IMR-90 (cell line): ENCODE data around the gene CPSF4. TPM values are rescaled to one million over a fixed set of nuclear protein-coding genes. Genes with fewer than 3 reads are reported as not detected.

ENCODE experiments used
- ATAC-seq: fragments of 200-7000 bp; cut with Tn5 transposase; 2 replicates; pipeline ENCODE4 v1.9.1; 2020; ENCODE audit warnings: low read depth, mild to moderate bottlenecking, moderate library complexity
- BruUV-seq: library from RNA; stranded (reverse); fragments of 400-500 nt; replicated peaks from 2 replicates; lab custom pipeline; 2021; lab: Mats Ljungman, UMichigan
- CTCF ChIA-PET: fragments of 300-600 bp; formaldehyde crosslinking; extraction: SDS; loops from one replicate; lab custom pipeline; 2021; ENCODE audit warnings: antibody characterized with exemption; lab: Yijun Ruan, JAX
- POLR2A ChIA-PET: fragments of 300-600 bp; sonication (Branson Sonifier 250); formaldehyde crosslinking; loops from one replicate; lab custom pipeline; 2022; ENCODE audit warnings: antibody characterized with exemption; ENCODE audit not compliant: unreplicated experiment; lab: Charles Lee
- DNase-seq: peaks from one replicate; pipeline ENCODE4 v3.0.0; 2013
- H2AFZ ChIP-seq: replicated peaks from 2 replicates; pipeline ENCODE3; 2013; ENCODE audit warnings: low read length, mild to moderate bottlenecking; ENCODE audit not compliant: poor library complexity
- H2AK5ac ChIP-seq: 2 replicates; pipeline ENCODE4 v1.6.1; 2013; ENCODE audit warnings: low read depth, low read length, inconsistent platforms
- H2AK9ac ChIP-seq: replicated peaks from 2 replicates; pipeline ENCODE3; 2013; ENCODE audit warnings: mild to moderate bottlenecking, low read depth, low read length, moderate library complexity; ENCODE audit not compliant: poor library complexity
- H2BK120ac ChIP-seq: 2 replicates; pipeline ENCODE4 v1.6.1; 2013; ENCODE audit warnings: low read depth, low read length, inconsistent platforms
- H2BK15ac ChIP-seq: 3 replicates; pipeline ENCODE4 v1.6.1; 2013; ENCODE audit warnings: low read depth, low read length, inconsistent platforms
- H2BK20ac ChIP-seq: 2 replicates; pipeline ENCODE4 v1.6.1; 2013; ENCODE audit warnings: low read depth, mild to moderate bottlenecking, inconsistent platforms, low read length, moderate library complexity
- H2BK5ac ChIP-seq: 2 replicates; pipeline ENCODE4 v1.6.1; 2013; ENCODE audit warnings: mild to moderate bottlenecking, low read depth, low read length, inconsistent platforms; ENCODE audit not compliant: poor library complexity, severe bottlenecking
- H3K14ac ChIP-seq: replicated peaks from 2 replicates; pipeline ENCODE4 v1.6.1; 2013; ENCODE audit warnings: low read depth, low read length, inconsistent platforms
- H3K18ac ChIP-seq: 2 replicates; pipeline ENCODE4 v1.6.1; 2013; ENCODE audit warnings: low read depth, low read length, control low read depth
- H3K23ac ChIP-seq: 2 replicates; pipeline ENCODE4 v1.6.1; 2013; ENCODE audit warnings: low read depth, low read length, inconsistent platforms
- H3K27ac ChIP-seq: 2 replicates; pipeline ENCODE4 v1.5.1; 2013; ENCODE audit warnings: mild to moderate bottlenecking, control low read depth, low read length; ENCODE audit not compliant: insufficient read depth
- H3K27me3 ChIP-seq: 2 replicates; pipeline ENCODE4 v1.6.1; 2013; ENCODE audit warnings: low read length; ENCODE audit not compliant: control insufficient read depth, insufficient read depth
- H3K36me3 ChIP-seq: 2 replicates; pipeline ENCODE4 v1.6.1; 2013; ENCODE audit warnings: low read length, mixed read lengths; ENCODE audit not compliant: control insufficient read depth, insufficient read depth
- H3K4ac ChIP-seq: 2 replicates; pipeline ENCODE4 v1.6.1; 2013; ENCODE audit warnings: low read depth, low read length, inconsistent platforms
- H3K4me1 ChIP-seq: 2 replicates; pipeline ENCODE4 v1.6.1; 2013; ENCODE audit warnings: low read length, mixed read lengths; ENCODE audit not compliant: control insufficient read depth, insufficient read depth
- H3K4me2 ChIP-seq: 2 replicates; pipeline ENCODE4 v1.6.1; 2013; ENCODE audit warnings: low read depth, mild to moderate bottlenecking, control low read depth, low read length, moderate library complexity
- H3K4me3 ChIP-seq: 2 replicates; pipeline ENCODE4 v1.5.1; 2013; ENCODE audit warnings: low read depth, mild to moderate bottlenecking, control low read depth, low read length, moderate library complexity; ENCODE audit not compliant: insufficient read depth
- H3K56ac ChIP-seq: 2 replicates; pipeline ENCODE4 v1.6.1; 2013; ENCODE audit warnings: low read length, inconsistent platforms; ENCODE audit not compliant: insufficient read depth; ENCODE audit errors: extremely low read depth
- H3K79me1 ChIP-seq, 2 experiments: 2 replicates each; pipeline ENCODE4 v1.6.1; 2013; ENCODE audit warnings: low read length in 2 of 2, inconsistent platforms in 1 of 2, low read depth in 1 of 2
- H3K9ac ChIP-seq: 2 replicates; pipeline ENCODE4 v1.6.1; 2013; ENCODE audit warnings: low read depth, low read length, control low read depth
- H3K9me1 ChIP-seq: 2 replicates; pipeline ENCODE4 v1.6.1; 2013; ENCODE audit warnings: low read length, inconsistent platforms; ENCODE audit not compliant: insufficient read depth
- H3K9me3 ChIP-seq: 2 replicates; pipeline ENCODE4 v1.6.1; 2013; ENCODE audit warnings: low read length; ENCODE audit not compliant: control insufficient read depth, insufficient read depth
- H4K20me1 ChIP-seq: 2 replicates; pipeline ENCODE4 v1.6.1; 2013; ENCODE audit warnings: low read length, inconsistent platforms; ENCODE audit not compliant: insufficient read depth
- H4K5ac ChIP-seq: 2 replicates; pipeline ENCODE4 v1.6.1; 2013; ENCODE audit warnings: mild to moderate bottlenecking, low read depth, low read length, control low read depth
- H4K8ac ChIP-seq, 2 experiments: 2 replicates each; pipeline ENCODE4 v1.6.1; 2013; ENCODE audit warnings: low read depth in 2 of 2, low read length in 2 of 2, control low read depth in 1 of 2, inconsistent platforms in 1 of 2
- H4K91ac ChIP-seq: 2 replicates; pipeline ENCODE4 v1.6.1; 2013; ENCODE audit warnings: low read depth, low read length, inconsistent platforms; ENCODE audit not compliant: insufficient read depth
- BHLHE40 ChIP-seq: fragments of 150-350 bp; IDR thresholded peaks from 2 replicates; pipeline ENCODE4 v1.6.1; 2016; ENCODE audit warnings: mild to moderate bottlenecking, low read depth, low read length
- CEBPB ChIP-seq: IDR thresholded peaks from 2 replicates; pipeline ENCODE4 v1.6.1; 2012; ENCODE audit warnings: low read depth, low read length, improper control_type of control experiment
- FOS ChIP-seq: fragments of 150-350 bp; IDR thresholded peaks from 2 replicates; pipeline ENCODE4 v1.6.1; 2016; ENCODE audit warnings: low read depth, low read length
- MAFK ChIP-seq: IDR thresholded peaks from 2 replicates; pipeline ENCODE4 v1.6.1; 2012; ENCODE audit warnings: low read depth, low read length, improper control_type of control experiment
- MAZ ChIP-seq: IDR thresholded peaks from 2 replicates; pipeline ENCODE4 v1.6.1; 2012; ENCODE audit warnings: low read depth, mild to moderate bottlenecking, low read length, improper control_type of control experiment, moderate library complexity, borderline replicate concordance
- MXI1 ChIP-seq: IDR thresholded peaks from 2 replicates; pipeline ENCODE4 v1.6.1; 2012; ENCODE audit warnings: low read depth, mild to moderate bottlenecking, low read length, moderate library complexity, borderline replicate concordance
- NFE2L2 ChIP-seq: fragments of 150-350 bp; IDR thresholded peaks from 2 replicates; pipeline ENCODE4 v1.6.1; 2016; ENCODE audit warnings: low read depth, mild to moderate bottlenecking, low read length
- POLR2A ChIP-seq: IDR thresholded peaks from 2 replicates; pipeline ENCODE4 v1.6.1; 2012; ENCODE audit warnings: mild to moderate bottlenecking, low read depth, low read length
- RAD21 ChIP-seq: IDR thresholded peaks from 2 replicates; pipeline ENCODE4 v1.6.1; 2012; ENCODE audit warnings: low read length, improper control_type of control experiment
- RCOR1 ChIP-seq: IDR thresholded peaks from 2 replicates; pipeline ENCODE4 v1.6.1; 2012; ENCODE audit warnings: mild to moderate bottlenecking, low read length, improper control_type of control experiment; ENCODE audit not compliant: insufficient replicate concordance
- RFX5 ChIP-seq: IDR thresholded peaks from 2 replicates; pipeline ENCODE4 v1.8.0; 2012; ENCODE audit warnings: low read depth, mild to moderate bottlenecking, low read length, moderate library complexity
- SMC3 ChIP-seq: fragments of 150-350 bp; IDR thresholded peaks from 2 replicates; pipeline ENCODE4 v1.6.1; 2016; ENCODE audit warnings: low read depth, mild to moderate bottlenecking, antibody characterized with exemption, low read length, moderate library complexity
- USF2 ChIP-seq: fragments of 150-350 bp; IDR thresholded peaks from 2 replicates; pipeline ENCODE4 v1.6.1; 2017; ENCODE audit warnings: mild to moderate bottlenecking, antibody characterized with exemption, low read length, low read depth
- WGBS, 2 experiments: methylation state at CpG; one replicate each; pipeline versions ENCODE4 v1.1.5 to v1.1.7; 2013; ENCODE audit warnings: missing lambda C conversion rate in 2 of 2; ENCODE audit not compliant: insufficient read length in 1 of 2; ENCODE audit errors: extremely low coverage in 2 of 2; 5-methylcytosine and 5-hydroxymethylcytosine counted together
- dilution Hi-C: fragments of 300-500 bp; cut with HindIII; formaldehyde crosslinking; loops from one replicate; pipeline ENCODE4 v1.14.3; 2018; ENCODE audit warnings: low sequenced_read_pairs; ENCODE audit not compliant: unreplicated experiment
- in situ Hi-C: fragments of 300-500 bp; cut with MboI; formaldehyde crosslinking; loops from 3 replicates; pipeline ENCODE4 v1.14.3; 2019; ENCODE audit warnings: low sequenced_read_pairs, inconsistent platforms, mixed read lengths
- intact Hi-C: fragments of 100-400 bp; cut with micrococcal nuclease; formaldehyde crosslinking; loops from 2 replicates; pipeline ENCODE4 v1.10.0; 2022
- polyA plus RNA-seq, 3 experiments: library from polyadenylated mRNA; depleted of rRNA; stranded (reverse); fragments of >200 nt; gene quantifications; 2 replicates each; pipeline ENCODE4 v1.2.3, GENCODE V29; 2012; ENCODE audit warnings: low replicate concordance in 1 of 3
- total RNA-seq: library from RNA; depleted of rRNA; stranded (reverse); fragments of >200 nt; gene quantifications from 2 replicates; pipeline ENCODE4 v1.2.3, GENCODE V29; 2012
- TF ChIP-seq, protein P1 (sequence below): conservative IDR thresholded peaks from 2 replicates; pipeline ENCODE4 v1.5.1; 2012; ENCODE audit warnings: mild to moderate bottlenecking, low read depth, low read length, improper control_type of control experiment

Gene CPSF4
- total and polyA plus RNA-seq, 2 of the 4 experiments (the other 2 are of a cell fraction) = 23.8 to 44.9 TPM

DNA sequence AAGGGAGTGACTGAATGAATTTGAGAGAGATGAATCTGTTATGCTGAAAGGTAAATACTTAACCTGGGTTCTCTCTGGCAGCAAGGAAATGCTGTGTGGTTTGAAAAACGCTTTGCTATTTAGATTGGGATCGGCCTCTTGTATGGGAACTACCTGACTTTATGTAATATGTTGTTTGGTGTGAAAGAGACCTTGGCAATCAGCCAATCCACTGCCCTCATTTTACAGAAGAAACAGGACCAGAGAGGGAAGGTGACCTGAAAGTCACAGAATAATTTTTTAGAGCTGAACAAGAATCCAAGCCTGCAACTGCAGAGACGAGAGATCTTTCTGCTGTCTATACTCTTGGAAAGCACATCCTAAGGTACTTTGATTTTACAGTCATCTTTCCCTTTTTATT, 28.9 kb upstream of the CPSF4 start (continued):
- TF ChIP-seq BHLHE40 = no peak
- no peak for TF ChIP-seq CEBPB
- TF ChIP-seq NFE2L2 = no peak
- TF ChIP-seq SMC3 = no peak
- TF ChIP-seq MAZ = no peak

DNA sequence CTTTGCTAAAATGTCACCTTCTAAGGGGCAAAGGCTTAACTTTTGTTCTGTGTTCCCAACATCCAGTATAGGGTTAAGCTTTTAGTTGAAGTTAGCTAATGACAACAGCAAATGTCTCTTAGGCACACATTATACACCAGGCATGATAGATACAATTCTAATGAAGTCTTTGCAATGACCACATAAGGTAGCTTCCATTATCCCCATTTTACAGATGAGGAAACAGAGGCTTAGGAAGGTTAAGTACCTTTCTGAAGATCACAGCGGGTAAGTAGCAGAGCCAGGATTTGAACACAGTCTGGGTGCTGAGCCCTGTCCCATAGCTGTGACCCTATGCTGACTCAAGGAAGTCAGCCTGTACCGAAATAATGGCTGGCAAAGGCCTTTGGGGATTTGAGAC, 28.1 kb upstream of the CPSF4 start:
- Histone ChIP-seq H4K5ac (no peak overlapping the region), H3K4me1 (peaks cover 4% of the 10 kb centered on the region; the same call in 1 of the 2 replicates), H3K36me3 (peaks cover 33% of the 10 kb centered on the region), H3K23ac (no peak overlapping the region), H3K9ac (no peak overlapping the region), H2BK20ac (no peak overlapping the region), H3K9me1 (peaks cover under 1% of the 10 kb centered on the region; the same call in 1 of the 2 replicates), H4K20me1 (peaks cover 41% of the 10 kb centered on the region), H3K27ac (no peak overlapping the region), H3K27me3 (no peaks in the 10 kb centered on the region), H3K4me3 (no peak overlapping the region), H2AK9ac (no peak overlapping the region), H2BK120ac (no peak overlapping the region), H3K9me3 (no peaks in the 10 kb centered on the region), H4K91ac (no peak overlapping the region), H2BK5ac (no peak overlapping the region), H3K4ac (no peak overlapping the region), H2AK5ac (no peak overlapping the region), H3K18ac (no peak overlapping the region), H2AFZ (no peak overlapping the region), H3K4me2 (no peak overlapping the region), H2BK15ac (no peak overlapping the region), H3K79me1 (peaks cover 20 to 45% of the 10 kb centered on the region in 2 experiments; a peak in 3 of 4 replicates), H3K56ac (no peak overlapping the region), H4K8ac (no peak overlapping the region), H3K14ac (no peak overlapping the region)
- WGBS, 2 experiments = no CpG with 5 or more reads among the region's 2 CpGs
- no peak for ATAC-seq
- ChIA-PET POLR2A (no interaction called here), CTCF (interaction anchor here (0.6 kb wide), 1 partner anchor 201 kb away, joined by 7 read pairs; no protein-coding TSS in a partner anchor)
- in situ Hi-C loops = no loop called here
- dilution Hi-C loops = no loop called here
- DNase-seq = no peak
- no TSS peak for BruUV-seq
- intact Hi-C loops = no loop called here
- TF ChIP-seq RCOR1 = no peak
- no peak for TF ChIP-seq MAZ
- TF ChIP-seq MXI1 = no peak
- TF ChIP-seq MAFK = no peak
- TF ChIP-seq USF2 = no peak
- no peak for TF ChIP-seq RAD21
- no peak for TF ChIP-seq POLR2A
- TF ChIP-seq RFX5 = no peak
- TF ChIP-seq NFE2L2 = no peak
- no peak for TF ChIP-seq BHLHE40
- TF ChIP-seq FOS = no peak
- TF ChIP-seq SMC3 = no peak
- TF ChIP-seq, protein P1, sequence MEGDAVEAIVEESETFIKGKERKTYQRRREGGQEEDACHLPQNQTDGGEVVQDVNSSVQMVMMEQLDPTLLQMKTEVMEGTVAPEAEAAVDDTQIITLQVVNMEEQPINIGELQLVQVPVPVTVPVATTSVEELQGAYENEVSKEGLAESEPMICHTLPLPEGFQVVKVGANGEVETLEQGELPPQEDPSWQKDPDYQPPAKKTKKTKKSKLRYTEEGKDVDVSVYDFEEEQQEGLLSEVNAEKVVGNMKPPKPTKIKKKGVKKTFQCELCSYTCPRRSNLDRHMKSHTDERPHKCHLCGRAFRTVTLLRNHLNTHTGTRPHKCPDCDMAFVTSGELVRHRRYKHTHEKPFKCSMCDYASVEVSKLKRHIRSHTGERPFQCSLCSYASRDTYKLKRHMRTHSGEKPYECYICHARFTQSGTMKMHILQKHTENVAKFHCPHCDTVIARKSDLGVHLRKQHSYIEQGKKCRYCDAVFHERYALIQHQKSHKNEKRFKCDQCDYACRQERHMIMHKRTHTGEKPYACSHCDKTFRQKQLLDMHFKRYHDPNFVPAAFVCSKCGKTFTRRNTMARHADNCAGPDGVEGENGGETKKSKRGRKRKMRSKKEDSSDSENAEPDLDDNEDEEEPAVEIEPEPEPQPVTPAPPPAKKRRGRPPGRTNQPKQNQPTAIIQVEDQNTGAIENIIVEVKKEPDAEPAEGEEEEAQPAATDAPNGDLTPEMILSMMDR = no peak
- no peak for TF ChIP-seq CEBPB
